DND-41 (cell line): ENCODE measurements around the gene EYS.

Experiments used
- ATAC-seq: fragments of 200-7000 bp; cut with Tn5 transposase; 3 replicates; pipeline ENCODE4 v1.9.1; 2021; ENCODE audit warnings: low read depth; ENCODE audit not compliant: insufficient read depth
- DNase-seq: peaks from one replicate; pipeline ENCODE4 v3.0.0-alpha.2; 2020
- H2AFZ ChIP-seq: 2 replicates; pipeline ENCODE4 v1.6.0; 2012; ENCODE audit warnings: low read depth, low read length
- H3K27ac ChIP-seq: 2 replicates; pipeline ENCODE4 v1.5.1; 2012; ENCODE audit warnings: low read length, inconsistent platforms
- H3K27me3 ChIP-seq: fragments of 200-600 bp; sonication (generic); 2 replicates; pipeline ENCODE4 v1.6.0; 2012; ENCODE audit warnings: low read length, mild to moderate bottlenecking, inconsistent platforms; ENCODE audit not compliant: insufficient read depth, poor library complexity
- H3K36me3 ChIP-seq: 2 replicates; pipeline ENCODE4 v1.5.1; 2012; ENCODE audit warnings: low read length, inconsistent platforms; ENCODE audit not compliant: insufficient read depth
- H3K4me1 ChIP-seq: 2 replicates; pipeline ENCODE4 v1.5.1; 2012; ENCODE audit warnings: mild to moderate bottlenecking, low read length; ENCODE audit not compliant: insufficient read depth
- H3K4me2 ChIP-seq: 2 replicates; pipeline ENCODE4 v1.6.0; 2012; ENCODE audit warnings: mild to moderate bottlenecking, moderate library complexity, low read length, inconsistent platforms; ENCODE audit not compliant: insufficient read depth
- H3K4me3 ChIP-seq, 2 experiments: fragments of 200-600 bp in 1 of 2; shearing (Covaris generic) in 1 of 2; 2 replicates each; pipeline ENCODE4 v1.5.1; 2012 to 2016; ENCODE audit warnings: inconsistent platforms in 2 of 2, low read length in 2 of 2, mild to moderate bottlenecking in 2 of 2, low read depth in 1 of 2, moderate library complexity in 1 of 2
- H3K79me2 ChIP-seq: 2 replicates; pipeline ENCODE4 v1.6.0; 2012; ENCODE audit warnings: low read length, inconsistent platforms; ENCODE audit not compliant: insufficient read depth
- H3K9ac ChIP-seq: 2 replicates; pipeline ENCODE4 v1.6.0; 2012; ENCODE audit warnings: low read depth, mild to moderate bottlenecking, inconsistent platforms, low read length, moderate library complexity
- H3K9me3 ChIP-seq: 2 replicates; pipeline ENCODE4 v1.5.1; 2012; ENCODE audit warnings: low read length, moderate library complexity, mild to moderate bottlenecking, inconsistent platforms; ENCODE audit not compliant: insufficient read depth, severe bottlenecking
- H4K20me1 ChIP-seq: 2 replicates; pipeline ENCODE4 v1.6.0; 2012; ENCODE audit warnings: low read length; ENCODE audit not compliant: insufficient read depth
- CTCF ChIP-seq: IDR thresholded peaks from 2 replicates; pipeline ENCODE4 v1.5.1; 2012; ENCODE audit warnings: borderline replicate concordance, low read length, moderate library complexity, mild to moderate bottlenecking; ENCODE audit not compliant: poor library complexity, severe bottlenecking; ENCODE audit errors: extremely low read depth
- EZH2 ChIP-seq: IDR thresholded peaks from 3 replicates; pipeline ENCODE4 v1.6.1; 2012; ENCODE audit warnings: borderline replicate concordance, low read depth, mild to moderate bottlenecking, moderate library complexity, low read length, inconsistent platforms; ENCODE audit not compliant: severe bottlenecking

The EYS gene

GRCh38 chr6:63805808-63806572 is 1901.0 kb downstream of the EYS start:
- no peak overlapping the region for H3K4me2 ChIP-seq
- no peaks in the 10 kb centered on the region for H3K9me3 ChIP-seq
- DNase-seq (no peak), ATAC-seq (no peak)
- no peak for TF ChIP-seq CTCF
- TF ChIP-seq EZH2 = no peak
- no peak overlapping the region for H3K27ac ChIP-seq
- H3K79me2 ChIP-seq = no peaks in the 10 kb centered on the region
- no peaks in the 10 kb centered on the region for H4K20me1 ChIP-seq
- H2AFZ ChIP-seq = no peak overlapping the region
- no peak overlapping the region for H3K9ac ChIP-seq
- H3K36me3 ChIP-seq = no peaks in the 10 kb centered on the region
- H3K27me3 ChIP-seq = no peaks in the 10 kb centered on the region
- H3K4me3 ChIP-seq = no peak overlapping the region
- no peaks in the 10 kb centered on the region for H3K4me1 ChIP-seq

- no peaks in the 10 kb centered on the region for H3K9me3 ChIP-seq
- H3K9ac ChIP-seq = no peak overlapping the region
- no peak overlapping the region for H3K4me2 ChIP-seq
- H3K27me3 ChIP-seq = no peaks in the 10 kb centered on the region
- ATAC-seq (no peak), DNase-seq (no peak)
- H3K36me3 ChIP-seq = no peaks in the 10 kb centered on the region
- no peaks in the 10 kb centered on the region for H4K20me1 ChIP-seq
- H3K4me3 ChIP-seq = no peak overlapping the region
- H3K79me2 ChIP-seq = no peaks in the 10 kb centered on the region
- TF ChIP-seq CTCF (no peak), EZH2 (no peak)
- H3K4me1 ChIP-seq = no peaks in the 10 kb centered on the region
- no peak overlapping the region for H3K27ac ChIP-seq
- H2AFZ ChIP-seq = no peak overlapping the region
These were observed 1901.7 kb downstream of the EYS start for GRCh38 chr6:63805345-63805744.

GRCh38 chr6:63804381-63804956 is 1902.6 kb downstream of the EYS start:
- Histone ChIP-seq H3K9ac (no peak overlapping the region), H3K4me2 (no peak overlapping the region), H3K9me3 (no peaks in the 10 kb centered on the region), H4K20me1 (no peaks in the 10 kb centered on the region), H3K4me3 (no peak overlapping the region), H2AFZ (no peak overlapping the region), H3K27ac (no peak overlapping the region), H3K4me1 (no peaks in the 10 kb centered on the region), H3K79me2 (no peaks in the 10 kb centered on the region), H3K27me3 (no peaks in the 10 kb centered on the region), H3K36me3 (no peaks in the 10 kb centered on the region)
- ATAC-seq (no peak), DNase-seq (no peak)
- TF ChIP-seq EZH2 = no peak
- TF ChIP-seq CTCF = no peak

- H3K27ac ChIP-seq = no peak overlapping the region
- no peaks in the 10 kb centered on the region for H4K20me1 ChIP-seq
- DNase-seq (no peak), ATAC-seq (no peak)
- no peak overlapping the region for H3K4me2 ChIP-seq
- H3K36me3 ChIP-seq = no peaks in the 10 kb centered on the region
- H2AFZ ChIP-seq = no peak overlapping the region
- no peaks in the 10 kb centered on the region for H3K27me3 ChIP-seq
- H3K4me3 ChIP-seq = no peak overlapping the region
- H3K9ac ChIP-seq = no peak overlapping the region
- no peaks in the 10 kb centered on the region for H3K4me1 ChIP-seq
- H3K79me2 ChIP-seq = no peaks in the 10 kb centered on the region
- TF ChIP-seq CTCF (no peak), EZH2 (no peak)
- H3K9me3 ChIP-seq = no peaks in the 10 kb centered on the region
These were observed 1903.7 kb downstream of the EYS start for GRCh38 chr6:63803371-63803770.
